GM18499 (cell line): ENCODE results near the gene CELSR2.
"Not testable (repeated sequence)": the region's sequence is repeated elsewhere in the genome, so short reads cannot be mapped to it uniquely, and the experiment has no call there.

Source experiments
- ATAC-seq: cut with Tn5 transposase; IDR thresholded peaks from one replicate; pipeline ENCODE4 v1.9.1; 2021; ENCODE audit warnings: moderate number of reproducible peaks; ENCODE audit not compliant: insufficient read depth, unreplicated experiment

CELSR2 gene

GRCh38 chr1:109295712-109296415, 46.5 kb downstream of the CELSR2 start:
- no peak for ATAC-seq

- no peak for ATAC-seq
Measured at GRCh38 chr1:109296782-109297181, 47.4 kb downstream of the CELSR2 start.

DNA sequence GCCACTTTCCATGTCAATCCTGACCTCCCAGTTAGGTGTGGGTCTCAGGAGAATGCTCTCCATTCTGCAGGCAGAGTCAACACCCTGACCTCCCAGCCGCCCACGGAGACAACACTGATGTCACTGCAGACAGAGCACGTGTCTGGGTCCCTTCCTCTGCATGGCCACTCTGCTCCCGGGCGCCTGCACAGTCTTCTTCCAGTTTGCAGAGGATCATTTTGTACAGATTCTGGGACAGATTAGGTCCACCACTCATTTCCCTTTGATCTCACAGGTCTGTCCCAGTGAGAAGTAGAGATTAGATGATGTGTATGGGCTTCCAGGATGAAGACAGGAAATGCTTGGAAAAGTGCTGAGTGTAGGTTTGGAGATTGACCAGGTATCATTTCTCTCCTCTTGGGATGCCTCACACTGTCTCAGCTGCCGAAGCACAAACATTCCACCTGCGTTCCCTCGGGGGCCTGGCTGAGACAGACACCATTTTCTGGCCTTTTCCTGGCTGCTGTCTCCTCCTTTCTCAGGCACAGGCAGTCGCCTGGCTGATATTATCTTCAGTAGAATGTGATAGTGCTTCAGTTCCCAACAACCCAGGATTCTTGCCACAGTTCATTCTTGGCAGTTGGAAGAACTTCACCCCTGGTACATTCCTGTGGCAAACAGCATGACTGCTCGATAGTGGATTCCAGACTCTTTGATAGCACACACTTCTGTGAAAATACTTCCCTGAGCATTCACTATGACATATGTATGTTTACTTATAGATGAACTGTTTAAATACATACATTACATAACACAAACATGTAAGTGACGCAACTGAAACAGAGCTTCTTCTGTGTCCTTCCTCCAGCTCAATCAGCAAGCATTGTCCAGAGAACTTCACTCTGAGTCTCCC, 49.6 kb downstream of the CELSR2 start:
- no peak for ATAC-seq

DNA sequence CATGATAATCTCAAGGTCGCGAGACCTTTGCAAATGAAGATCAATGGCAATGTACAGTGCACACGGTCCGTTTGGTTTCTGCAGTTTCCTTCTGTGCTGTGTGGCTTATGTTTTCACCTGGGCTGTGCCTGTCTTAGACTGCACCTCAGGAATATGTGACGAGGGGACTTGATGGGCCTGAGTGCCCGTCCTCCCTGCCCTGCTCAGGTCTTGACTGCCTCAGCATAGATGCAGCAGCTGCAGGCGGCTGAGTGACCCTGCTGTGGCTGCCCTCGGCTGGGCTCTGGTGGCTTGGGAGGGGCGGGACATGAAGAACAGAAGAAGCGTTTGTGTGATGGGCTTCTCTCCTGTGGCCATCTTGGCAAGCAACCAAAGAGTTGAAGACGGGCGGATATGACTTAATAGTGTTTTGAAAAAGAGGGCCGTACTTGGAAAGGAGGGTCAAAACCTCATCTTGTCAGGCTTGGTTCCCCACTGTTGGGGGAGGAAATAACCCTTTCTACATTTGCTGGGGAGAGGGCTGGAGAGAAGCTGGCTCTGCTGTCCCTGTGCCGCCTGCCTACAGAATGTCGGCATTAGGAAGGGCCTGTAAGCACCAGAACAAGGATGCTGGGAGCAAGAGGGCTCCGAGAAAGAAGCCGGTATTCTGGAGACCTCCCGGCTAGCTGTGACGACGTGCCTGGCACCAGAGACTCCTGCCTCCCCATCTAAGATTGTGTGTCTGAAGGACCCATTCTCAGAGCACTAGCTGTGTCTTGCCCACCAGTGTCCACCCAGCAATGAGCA, 50.4 kb downstream of the CELSR2 start:
- no peak for ATAC-seq

- ATAC-seq, result no peak
Measured at GRCh38 chr1:109300650-109301151, 51.4 kb downstream of the CELSR2 start.

- no peak for ATAC-seq
Measured at GRCh38 chr1:109301874-109302273, 52.5 kb downstream of the CELSR2 start.

DNA sequence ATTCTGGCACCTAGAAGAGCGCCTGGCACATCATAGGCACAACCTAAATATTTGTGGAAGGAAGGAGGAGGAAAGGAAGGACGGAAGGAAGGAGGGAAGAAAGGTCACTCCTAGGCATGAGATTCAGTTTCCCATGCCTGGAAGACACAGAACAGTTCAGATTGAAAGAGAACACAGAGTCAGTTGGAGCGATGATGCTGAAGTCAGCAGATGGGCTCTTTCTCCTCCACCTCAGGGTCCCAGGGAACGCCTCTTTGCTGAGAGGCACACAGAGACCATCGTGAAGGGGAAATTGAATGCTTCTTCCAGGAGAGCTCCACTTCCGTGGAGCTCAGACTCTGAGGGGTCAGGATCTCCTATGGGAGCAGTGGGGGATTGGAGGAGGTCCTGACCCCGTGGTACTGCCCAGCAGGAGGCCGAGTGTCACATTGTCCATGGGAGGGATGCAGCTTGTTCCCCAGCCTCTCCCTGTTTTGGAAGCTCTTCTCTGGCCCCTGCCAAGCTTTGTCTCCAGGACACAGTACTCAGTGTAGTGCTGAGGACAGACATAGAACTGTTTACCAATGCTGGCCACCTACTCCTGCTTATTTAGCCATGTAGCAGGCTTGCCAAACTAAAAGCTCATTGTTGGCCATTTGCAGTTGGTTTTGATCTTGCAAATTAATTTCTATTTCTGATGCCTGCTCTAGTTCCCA, 55.0 kb downstream of the CELSR2 start:
- ATAC-seq, result no peak

GRCh38 chr1:109305991-109306390, 56.7 kb downstream of the CELSR2 start:
- ATAC-seq, result not testable (repeated sequence)

DNA sequence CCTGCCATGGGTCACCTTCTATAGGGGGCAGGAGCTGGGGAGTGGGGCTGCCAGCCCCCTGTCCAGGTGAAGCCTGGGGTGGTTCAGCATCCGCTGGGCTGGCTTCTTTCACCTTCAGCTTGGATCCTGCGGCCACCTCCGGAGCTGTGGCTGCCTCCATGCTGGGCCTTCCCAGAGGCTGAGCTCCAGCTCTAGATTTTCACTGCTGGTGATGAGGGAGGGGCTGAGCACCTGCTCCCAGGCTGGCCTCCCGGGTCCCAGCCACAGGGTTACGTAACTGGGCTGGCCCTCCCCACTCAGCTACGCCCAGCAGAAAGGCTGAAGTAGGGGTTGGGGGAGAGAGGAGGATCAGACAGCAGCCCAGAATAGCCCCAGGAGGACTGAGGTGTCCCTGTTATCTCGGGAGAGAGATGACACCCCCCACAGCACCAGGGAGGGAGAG, 57.5 kb downstream of the CELSR2 start, which contains the start of gene MYBPHL:
Gene MYBPHL (minus strand): TSS at position 180 of the 442 bp plus-strand sequence. CDS start 20 bp downstream, at position 160.
- no peak for ATAC-seq

- ATAC-seq, result no peak
Measured at GRCh38 chr1:109307274-109308021, 58.1 kb downstream of the CELSR2 start.

DNA sequence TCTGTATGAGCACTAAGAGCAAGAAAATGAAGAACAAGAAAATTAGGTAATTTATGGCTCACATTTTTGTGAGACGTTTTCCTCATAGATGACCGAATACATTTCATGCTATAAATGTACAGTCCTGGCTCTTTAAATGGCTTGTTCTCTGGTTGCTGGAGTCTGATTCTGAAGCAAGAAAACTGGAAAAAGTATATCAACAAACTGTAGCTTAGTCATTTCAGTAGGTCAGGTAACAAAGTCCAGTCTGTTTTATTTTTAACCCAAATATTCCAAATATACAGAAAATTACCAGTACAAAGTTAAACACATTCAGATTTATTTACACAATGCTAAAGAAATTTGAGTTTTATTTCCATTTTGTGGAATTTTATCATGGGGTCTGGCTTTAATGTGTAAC, 60.0 kb downstream of the CELSR2 start:
- no peak for ATAC-seq

DNA sequence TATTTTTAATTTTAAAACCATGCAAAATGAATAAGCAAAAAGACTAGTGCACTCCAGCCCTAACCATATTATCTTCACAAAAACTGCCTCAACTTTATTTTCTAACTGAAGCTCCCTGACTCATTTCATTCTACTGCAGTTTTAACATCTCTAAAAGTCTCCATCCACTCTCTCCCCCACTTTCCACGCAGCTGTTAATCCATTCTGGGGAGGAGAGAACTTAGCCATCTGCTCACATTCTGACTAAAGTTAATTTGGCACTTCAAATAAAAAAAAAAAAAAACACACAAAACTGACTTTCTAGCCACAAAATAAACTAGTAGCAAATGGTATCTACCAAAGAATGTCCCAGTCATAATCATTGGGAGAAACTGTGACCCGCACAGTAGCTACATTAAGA, 62.9 kb downstream of the CELSR2 start:
- no peak for ATAC-seq

- ATAC-seq, result no peak
Measured at GRCh38 chr1:109312978-109313775, 63.8 kb downstream of the CELSR2 start.

DNA sequence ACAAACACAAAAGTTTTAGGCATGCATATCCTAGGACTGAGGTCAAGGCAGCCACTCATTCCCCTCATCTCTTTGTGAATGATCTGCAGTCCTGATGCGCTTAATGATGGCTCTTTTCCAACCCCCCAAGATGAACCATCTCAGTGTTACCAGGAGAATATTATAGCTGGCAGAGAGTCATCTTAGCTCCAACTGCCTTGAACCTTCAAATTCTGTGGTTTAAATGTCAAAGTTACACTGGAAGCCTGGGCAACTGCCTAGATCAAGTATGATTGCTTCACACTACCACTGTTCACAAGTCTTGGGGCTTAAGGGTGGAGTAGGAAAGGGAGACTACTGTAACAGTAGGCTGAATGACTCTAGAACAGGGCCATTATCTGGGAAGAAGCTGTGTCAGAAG, 65.5 kb downstream of the CELSR2 start:
- no peak for ATAC-seq

- ATAC-seq, result no peak
Measured at GRCh38 chr1:109315288-109315687, 65.9 kb downstream of the CELSR2 start.

DNA sequence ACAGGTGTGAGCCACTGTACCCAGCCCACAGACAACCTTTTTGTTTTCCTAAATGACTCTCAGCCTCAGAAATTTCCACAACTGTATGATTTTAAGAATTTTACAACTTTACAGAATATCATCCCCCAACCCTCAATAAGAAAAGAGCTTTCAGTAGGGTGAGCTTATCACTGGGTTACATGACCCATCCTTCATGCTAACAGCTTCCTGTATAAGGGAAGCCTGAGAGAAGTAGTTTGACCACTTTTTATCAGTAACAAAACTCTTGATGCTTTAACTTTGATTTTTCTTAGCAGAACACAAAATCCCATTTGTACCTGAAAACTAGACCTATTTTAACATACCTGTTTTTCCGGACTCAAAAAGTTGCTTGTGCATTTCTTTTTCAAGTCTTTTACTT, 67.2 kb downstream of the CELSR2 start:
- no peak for ATAC-seq

GRCh38 chr1:109319114-109319513, 69.8 kb downstream of the CELSR2 start:
- ATAC-seq, result no peak

GRCh38 chr1:109322974-109323373, 73.6 kb downstream of the CELSR2 start:
- ATAC-seq, result no peak
